Measurements from ENCODE around the gene JARID2. TPM values are rescaled to one million over a fixed set of nuclear protein-coding genes. Genes with fewer than 3 reads are reported as not detected.

Gene JARID2
- total and polyA plus RNA-seq, 2 of the 8 experiments (the other 6 are each of a cell fraction or from before 2014, with no cell fraction given), result 60.1 to 239 TPM

DNA sequence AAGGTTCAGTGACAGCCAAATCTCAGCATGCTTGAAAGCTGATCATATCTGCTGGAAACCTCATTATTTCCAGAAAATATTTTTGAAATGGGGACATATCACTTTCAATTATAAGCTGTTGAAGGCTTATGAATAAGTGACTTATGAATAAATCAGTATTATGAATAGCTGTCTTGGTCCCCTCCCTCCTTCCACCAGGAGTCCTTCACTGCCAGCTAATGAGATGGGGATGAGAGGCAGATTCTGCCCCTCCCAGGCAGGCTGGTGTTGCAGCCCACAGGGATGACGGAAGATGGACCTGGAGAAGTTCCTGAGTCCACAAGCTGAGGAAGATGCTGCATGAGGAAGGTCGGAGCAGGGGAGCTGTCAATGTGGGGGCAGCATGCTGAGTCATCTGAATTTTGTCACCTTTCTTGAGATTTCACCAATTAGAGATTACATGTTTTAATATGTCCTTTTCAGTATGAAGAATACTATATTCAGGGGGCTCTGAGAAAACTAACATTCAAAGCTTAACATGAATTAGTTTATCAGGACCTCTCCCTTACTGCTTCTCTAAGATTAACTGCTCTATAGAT, 304.8 kb downstream of the JARID2 start:
- POLR2A ChIA-PET (ENCODE audit: partially characterized antibody), result no interaction called here
- no peaks in the 10 kb centered on the region for H3K27me3 ChIP-seq (replicated peaks in 1 of 4; ENCODE audit: control insufficient read depth in 3 of 4, extremely low read depth in 1 of 4, insufficient read depth in 3 of 4, low read length in 3 of 4)
- no peak overlapping the region for H3K4me2 ChIP-seq (ENCODE audit: insufficient read depth in 1 of 2, low read depth in 2 of 2, low read length in 2 of 2)

More for the DNA sequence above, 304.8 kb downstream of the JARID2 start:
- H2BK15ac ChIP-seq (ENCODE audit: low read length), result 0 out of 2 replicates have a peak overlapping the region, but pooled peaks have one; percentile 47
- no peak overlapping the region for H3K56ac ChIP-seq (replicated peaks; ENCODE audit: insufficient read length, low read depth, low read length)
- H3K18ac ChIP-seq (ENCODE audit: extremely low read depth, low read length), result no peak overlapping the region
- CTCF ChIA-PET (ENCODE audit: partially characterized antibody), result interaction anchor here (0.5 to 2.5 kb wide), 5 partner anchors 12 to 1421 kb away, joined by 3 to 15 read pairs (median 4); no protein-coding TSS in a partner anchor
- H3K9ac ChIP-seq (replicated peaks in 1 of 4; ENCODE audit: extremely low read depth in 1 of 4, low read depth in 3 of 4, low read length in 3 of 4), result no peak overlapping the region
- no peak overlapping the region for H2BK12ac ChIP-seq (ENCODE audit: low read depth, low read length)
- no peak overlapping the region for H3K14ac ChIP-seq (ENCODE audit: insufficient read length)
- H3K23ac ChIP-seq (ENCODE audit: insufficient read length), result no peak overlapping the region
- WGBS, 2 experiments (ENCODE audit: extremely low coverage in 1 of 2, insufficient coverage in 1 of 2, insufficient read length in 1 of 2, insufficient replicate concordance in 2 of 2, low coverage in 1 of 2, low lambda C conversion rate in 2 of 2, missing lambda C conversion rate in 1 of 2), result 80% methylated on average over 2 of the region's 2 CpGs; no CpG with 5 or more reads in 1 of the 2 experiments
- H3K79me2 ChIP-seq (ENCODE audit: control insufficient read depth in 1 of 2, insufficient read depth in 2 of 2, low read length in 2 of 2), result no peaks in the 10 kb centered on the region
- H4K91ac ChIP-seq (replicated peaks; ENCODE audit: insufficient read length, low read length), result no peak overlapping the region
- H3K23me2 ChIP-seq (ENCODE audit: low read depth, low read length), result no peaks in the 10 kb centered on the region
- H4K20me1 ChIP-seq (replicated peaks in 1 of 2; ENCODE audit: control insufficient read depth in 1 of 2, insufficient read depth in 2 of 2, low read length in 2 of 2), result peaks cover 0 to 3% of the 10 kb centered on the region in 2 experiments
- no peak overlapping the region for H3K4ac ChIP-seq (replicated peaks; ENCODE audit: insufficient read length, low read depth, low read length)
- no peak overlapping the region for H2BK20ac ChIP-seq (ENCODE audit: low read length)
- no peak for DNase-seq (ENCODE audit: low read depth in 1 of 2, low spot score in 2 of 2)
- no peaks in the 10 kb centered on the region for H3K9me3 ChIP-seq (ENCODE audit: insufficient read depth in 2 of 2, low read depth in 1 of 2, low read length in 1 of 2)
- peaks cover 0 to 12% (median 8%) of the 10 kb centered on the region in 4 experiments; a peak in 4 of 7 replicates for H3K4me1 ChIP-seq (replicated peaks in 1 of 4; ENCODE audit: control insufficient read depth in 3 of 4, insufficient read depth in 4 of 4, low read length in 3 of 4)
- no peak overlapping the region for H2BK120ac ChIP-seq (replicated peaks; ENCODE audit: low read depth, low read length)
- no peak overlapping the region for H2AK5ac ChIP-seq (ENCODE audit: low read depth, low read length)
- no peaks in the 10 kb centered on the region for H3K79me1 ChIP-seq (ENCODE audit: low read depth, low read length)
- H4K5ac ChIP-seq (ENCODE audit: insufficient read length, low read depth, low read length), result no peak overlapping the region
- H3K4me3 ChIP-seq (ENCODE audit: extremely low read depth in 1 of 4, insufficient read depth in 2 of 4, low read depth in 3 of 4, low read length in 4 of 4), result no peak overlapping the region
- no peak overlapping the region for H4K8ac ChIP-seq (ENCODE audit: extremely low read depth, insufficient read depth, low read length)
- H3K27ac ChIP-seq (ENCODE audit: low read depth, low read length), result no peak overlapping the region
- no peak overlapping the region for H2BK5ac ChIP-seq (ENCODE audit: low read depth, low read length)
- no peak for FAIRE-seq
- H2AFZ ChIP-seq (ENCODE audit: low read length), result no peak overlapping the region
- H3K36me3 ChIP-seq (ENCODE audit: control insufficient read depth in 2 of 4, insufficient read depth in 4 of 4, low read length in 3 of 4), result no peaks in the 10 kb centered on the region
